ENCODE measurements around the gene GMNC.
"Not testable (repeated sequence)": the region's sequence is repeated elsewhere in the genome, so short reads cannot be mapped to it uniquely, and the experiment has no call there.

The GMNC gene

GRCh38 chr3:190862209-190863118 is at the start of gene GMNC:
TSS of gene GMNC (minus strand) at chr3:190862694. CDS start at chr3:190862615, 79 bp downstream.
- DNase-seq = peak; percentile 86

- peak; percentile 83 for DNase-seq
Measured at GRCh38 chr3:190911382-190911781, 48.9 kb upstream of the GMNC start.

- no peak for DNase-seq
Measured at GRCh38 chr3:190909908-190910307, 47.4 kb upstream of the GMNC start.

- no peak for DNase-seq
Measured at GRCh38 chr3:190903156-190903555, 40.7 kb upstream of the GMNC start.

- no peak for DNase-seq
Measured at GRCh38 chr3:190902292-190902691, 39.8 kb upstream of the GMNC start.

- DNase-seq = no peak
Measured at GRCh38 chr3:190892395-190892902, 30.0 kb upstream of the GMNC start.

GRCh38 chr3:190886945-190887344 is 24.5 kb upstream of the GMNC start:
- DNase-seq = no peak

- peak; percentile 76 for DNase-seq
Measured at GRCh38 chr3:190883973-190884832, 21.7 kb upstream of the GMNC start.

GRCh38 chr3:190883141-190883540 is 20.6 kb upstream of the GMNC start:
- DNase-seq = no peak

GRCh38 chr3:190877925-190878324 is 15.4 kb upstream of the GMNC start:
- DNase-seq = no peak

- not testable (repeated sequence) for DNase-seq
Measured at GRCh38 chr3:190876433-190876832, 13.9 kb upstream of the GMNC start.

GRCh38 chr3:190875061-190875460 is 12.6 kb upstream of the GMNC start:
- DNase-seq = not testable (repeated sequence)

- no peak for DNase-seq
Measured at GRCh38 chr3:190870127-190870526, 7.6 kb upstream of the GMNC start.

- DNase-seq = no peak
Measured at GRCh38 chr3:190867071-190867470, 4.6 kb upstream of the GMNC start.

GRCh38 chr3:190865828-190866227 is 3.3 kb upstream of the GMNC start:
- DNase-seq = no peak

GRCh38 chr3:190865419-190865818 is 2.9 kb upstream of the GMNC start:
- DNase-seq = no peak

- DNase-seq = no peak
Measured at GRCh38 chr3:190864002-190864401, 1.5 kb upstream of the GMNC start.

GRCh38 chr3:190863119-190863465 is 598 bp upstream of the GMNC start:
- DNase-seq = no peak

GRCh38 chr3:190860521-190860920 is 2.0 kb downstream of the GMNC start:
- DNase-seq = no peak

- no peak for DNase-seq
Measured at GRCh38 chr3:190855151-190855550, 7.3 kb downstream of the GMNC start.

GRCh38 chr3:190854062-190854461 is 8.4 kb downstream of the GMNC start:
- no peak for DNase-seq

GRCh38 chr3:190853464-190853863 is 9.0 kb downstream of the GMNC start:
- no peak for DNase-seq

GRCh38 chr3:190849607-190850006 is 12.9 kb downstream of the GMNC start:
- DNase-seq = no peak

GRCh38 chr3:190848870-190849269 is 13.6 kb downstream of the GMNC start:
- no peak for DNase-seq

Measured in NCI-H345 (cell line).